Gastrocnemius medialis (tissue), 4 donors: Measurements from ENCODE around the gene NRG2. TPM values are rescaled to one million over a fixed set of nuclear protein-coding genes. Genes with fewer than 3 reads are reported as not detected.

Experiments used
- ATAC-seq, 2 donors: fragments of 150-250 bp; one replicate each; pipeline ENCODE4 v1.9.1; 2016
- DNase-seq, 2 donors: peaks; one replicate each; pipeline ENCODE4 v3.0.0-alpha.2; 2019
- H3K27ac ChIP-seq, 4 donors: fragments of 200-600 bp; sonication (generic); 1 replicate in 1 of 4; 2 replicates in 3 of 4; pipeline ENCODE4 v1.5.1; 2016 to 2018; ENCODE audit warnings: mild to moderate bottlenecking in 2 of 4, moderate library complexity in 1 of 4
- H3K27me3 ChIP-seq, 3 donors: fragments of 200-600 bp; sonication (generic) in 2 of 3; 1 replicate in 1 of 3; 2 replicates in 2 of 3; pipeline versions ENCODE4 v1.5.1 to v1.6.0; 2016 to 2019; ENCODE audit warnings: mild to moderate bottlenecking in 1 of 3, moderate library complexity in 1 of 3
- H3K36me3 ChIP-seq, 2 donors: fragments of 200-600 bp; sonication (generic) in 1 of 2; one replicate each; pipeline ENCODE4 v1.5.1; 2017 to 2018
- H3K4me1 ChIP-seq, 2 donors: fragments of 200-600 bp; sonication (generic) in 1 of 2; one replicate each; pipeline ENCODE4 v1.5.1; 2016 to 2017; ENCODE audit warnings: mild to moderate bottlenecking in 2 of 2
- H3K4me3 ChIP-seq, 4 donors: fragments of 200-600 bp; sonication (generic) in 3 of 4; 1 replicate in 1 of 4; 2 replicates in 3 of 4; pipeline ENCODE4 v1.5.1; 2016 to 2019; ENCODE audit warnings: mild to moderate bottlenecking in 2 of 4
- H3K9me3 ChIP-seq, 3 donors: fragments of 200-600 bp; sonication (generic) in 2 of 3; 1 replicate in 1 of 3; 2 replicates in 2 of 3; pipeline ENCODE4 v1.5.1; 2016 to 2019
- POLR2A ChIP-seq, 2 donors: fragments of 450-650 bp; IDR thresholded peaks; one replicate each; pipeline ENCODE4 v1.6.1; 2017; ENCODE audit warnings: antibody characterized with exemption in 2 of 2, mild to moderate bottlenecking in 2 of 2, moderate library complexity in 2 of 2
- in situ Hi-C, 4 donors: fragments of 200-750 bp; cut with MboI; loops; one replicate each; pipeline versions ENCODE4 v1.15.0 to v1.8.0; 2017; ENCODE audit warnings: low sequenced_read_pairs in 4 of 4
- intact Hi-C: fragments of 100-400 bp; cut with DNase I; formaldehyde crosslinking; loops from one replicate; pipeline ENCODE4 v1.15.1; 2023; ENCODE audit warnings: low total_unique reads
- total RNA-seq, 4 donors: library from RNA; depleted of rRNA; stranded (reverse); fragments of >200 nt; gene quantifications; one replicate each; pipeline versions ENCODE4 v1.1.0 to v1.2.3, GENCODE V29; 2016
- TF ChIP-seq, protein P1 (sequence below), 5 experiments: fragments of 450-650 bp in 3 of 5; fragments of 200-600 bp in 2 of 5; sonication (generic) in 2 of 5; IDR thresholded peaks in 4 of 5; conservative IDR thresholded peaks in 1 of 5; 1 replicate in 4 of 5; 2 replicates in 1 of 5; pipeline ENCODE4 v1.5.1; 2016 to 2019; ENCODE audit warnings: antibody characterized with exemption in 5 of 5, mild to moderate bottlenecking in 3 of 5, moderate library complexity in 3 of 5

NRG2 gene
- total RNA-seq, 4 donors from 2014 or later, result 10.3 to 28.8 (median 20.0) TPM

DNA sequence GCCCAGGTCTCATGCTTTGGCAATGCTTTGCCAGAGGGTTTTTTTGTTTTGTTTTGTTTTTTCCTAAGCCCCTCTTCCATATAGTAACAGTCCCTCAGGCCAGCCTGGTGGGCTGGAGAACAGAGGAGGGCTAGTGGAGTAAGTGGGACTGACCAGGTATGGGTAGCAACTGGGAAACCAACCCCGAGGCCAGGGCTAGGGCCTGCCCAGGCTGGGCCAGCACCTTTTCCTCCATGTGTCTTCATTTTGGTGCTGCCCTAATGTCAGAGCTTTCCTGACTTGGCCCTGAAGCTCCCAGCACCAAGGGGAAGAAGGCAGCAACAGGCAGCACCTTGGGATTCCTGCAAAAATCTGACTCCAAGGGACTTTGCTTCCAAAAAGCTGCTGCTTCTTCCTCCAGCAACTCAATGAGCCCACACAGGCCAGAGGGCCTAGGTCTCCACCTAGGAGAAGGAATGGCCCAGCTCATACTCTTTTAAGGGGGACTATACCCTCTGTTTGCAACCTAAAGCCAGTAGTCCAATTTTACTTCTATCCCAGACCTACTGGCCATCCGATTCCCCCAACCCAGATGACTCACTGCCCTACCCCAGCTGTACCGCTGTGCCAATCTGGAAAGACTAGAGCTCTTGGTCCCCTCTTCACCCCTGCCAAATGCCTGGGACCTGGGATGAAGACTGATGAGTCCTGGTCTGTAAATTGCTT, 142.4 kb downstream of the NRG2 start:
- Histone ChIP-seq H3K36me3 (no peaks in the 10 kb centered on the region), H3K9me3 (no peaks in the 10 kb centered on the region), H3K4me1 (peaks cover 17 to 31% of the 10 kb centered on the region in 2 donors), H3K4me3 (no peak overlapping the region), H3K27ac (no peak overlapping the region), H3K27me3 (no peaks in the 10 kb centered on the region)
- ATAC-seq, result no peak
- TF ChIP-seq POLR2A (IDR thresholded peaks at IDR 0.05), result no peak
- TF ChIP-seq, protein P1, sequence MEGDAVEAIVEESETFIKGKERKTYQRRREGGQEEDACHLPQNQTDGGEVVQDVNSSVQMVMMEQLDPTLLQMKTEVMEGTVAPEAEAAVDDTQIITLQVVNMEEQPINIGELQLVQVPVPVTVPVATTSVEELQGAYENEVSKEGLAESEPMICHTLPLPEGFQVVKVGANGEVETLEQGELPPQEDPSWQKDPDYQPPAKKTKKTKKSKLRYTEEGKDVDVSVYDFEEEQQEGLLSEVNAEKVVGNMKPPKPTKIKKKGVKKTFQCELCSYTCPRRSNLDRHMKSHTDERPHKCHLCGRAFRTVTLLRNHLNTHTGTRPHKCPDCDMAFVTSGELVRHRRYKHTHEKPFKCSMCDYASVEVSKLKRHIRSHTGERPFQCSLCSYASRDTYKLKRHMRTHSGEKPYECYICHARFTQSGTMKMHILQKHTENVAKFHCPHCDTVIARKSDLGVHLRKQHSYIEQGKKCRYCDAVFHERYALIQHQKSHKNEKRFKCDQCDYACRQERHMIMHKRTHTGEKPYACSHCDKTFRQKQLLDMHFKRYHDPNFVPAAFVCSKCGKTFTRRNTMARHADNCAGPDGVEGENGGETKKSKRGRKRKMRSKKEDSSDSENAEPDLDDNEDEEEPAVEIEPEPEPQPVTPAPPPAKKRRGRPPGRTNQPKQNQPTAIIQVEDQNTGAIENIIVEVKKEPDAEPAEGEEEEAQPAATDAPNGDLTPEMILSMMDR (IDR thresholded peaks at IDR 0.05 in 4 of 5, conservative IDR thresholded peaks at IDR 0.05 in 1 of 5), result no peak
- DNase-seq, result no peak
- intact Hi-C loops, result no loop called here
- in situ Hi-C loops, result no loop called here

DNA sequence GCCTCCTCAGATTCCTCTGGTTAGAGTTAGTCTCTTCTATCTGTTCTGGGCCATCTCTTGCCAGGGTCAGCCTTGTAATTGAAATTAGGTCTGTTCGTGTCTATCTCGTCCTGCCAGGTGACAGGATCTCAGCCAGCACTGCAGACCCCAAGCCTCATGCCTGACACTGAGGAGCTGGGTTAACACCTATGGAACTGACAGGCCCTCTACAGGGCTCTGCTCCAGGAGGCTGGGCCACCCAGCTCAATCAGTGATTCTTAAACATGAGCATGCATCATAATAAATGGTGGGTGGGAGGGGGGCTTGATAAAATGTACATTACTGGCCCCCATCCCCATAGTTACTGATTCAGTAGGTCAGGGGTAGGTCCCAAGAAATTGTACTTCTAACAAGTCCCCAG, 144.1 kb downstream of the NRG2 start:
- no peak for TF ChIP-seq POLR2A (IDR thresholded peaks at IDR 0.05)
- TF ChIP-seq, protein P1 (IDR thresholded peaks at IDR 0.05 in 4 of 5, conservative IDR thresholded peaks at IDR 0.05 in 1 of 5), result no peak
- no peaks in the 10 kb centered on the region for H3K27me3 ChIP-seq
- ATAC-seq, result no peak
- no peak for DNase-seq
- intact Hi-C loops, result no loop called here
- no peak overlapping the region for H3K27ac ChIP-seq
- in situ Hi-C loops, result no loop called here
- H3K9me3 ChIP-seq, result no peaks in the 10 kb centered on the region
- peaks cover 4 to 15% of the 10 kb centered on the region in 2 donors for H3K4me1 ChIP-seq
- no peak overlapping the region for H3K4me3 ChIP-seq
- H3K36me3 ChIP-seq, result no peaks in the 10 kb centered on the region

DNA sequence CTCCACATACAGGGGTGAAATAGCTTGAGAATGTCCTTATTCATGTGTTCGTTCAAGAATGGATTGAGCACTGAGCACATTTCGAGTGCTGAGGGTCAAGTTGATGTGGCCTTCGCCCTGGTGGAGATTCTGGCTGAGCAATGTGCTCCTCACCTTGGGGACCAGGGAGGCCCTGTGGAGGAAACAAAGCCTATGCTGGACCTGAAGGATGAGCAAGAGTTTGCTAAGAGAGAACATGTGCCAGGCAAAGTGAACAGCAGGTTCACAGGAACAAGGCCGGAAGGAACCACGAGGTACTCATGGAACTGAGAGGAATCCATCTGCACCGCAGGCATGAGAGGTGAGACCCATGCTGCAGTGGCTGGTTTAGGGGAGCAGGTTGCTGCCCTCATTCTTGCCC, 145.1 kb downstream of the NRG2 start:
- DNase-seq, result no peak

DNA sequence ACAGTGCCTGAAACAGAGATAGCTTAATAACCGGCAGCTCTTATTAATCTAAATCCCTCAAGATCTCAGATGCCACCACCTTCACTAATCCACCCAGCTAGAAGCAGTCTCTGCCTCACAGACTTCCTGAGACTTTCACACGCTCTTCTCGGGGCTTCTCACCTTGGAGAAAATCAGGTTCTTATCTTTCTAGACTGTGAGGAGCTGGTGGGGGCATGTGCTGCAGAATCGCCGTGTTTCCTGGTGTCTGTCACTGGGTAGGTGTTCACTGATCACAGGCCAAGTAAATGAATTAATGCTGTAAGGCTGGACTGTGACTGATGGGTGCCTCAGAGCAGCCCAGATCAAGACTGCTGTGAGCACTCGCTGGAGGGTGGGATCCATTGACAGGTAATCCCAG, 145.8 kb downstream of the NRG2 start:
- no peak overlapping the region for H3K27ac ChIP-seq
- peaks cover 4 to 6% of the 10 kb centered on the region in 2 donors for H3K4me1 ChIP-seq
- no peaks in the 10 kb centered on the region for H3K9me3 ChIP-seq
- H3K27me3 ChIP-seq, result no peaks in the 10 kb centered on the region
- intact Hi-C loops (no loop called here), in situ Hi-C loops (no loop called here)
- DNase-seq, result no peak
- no peaks in the 10 kb centered on the region for H3K36me3 ChIP-seq
- no peak for TF ChIP-seq POLR2A (IDR thresholded peaks at IDR 0.05)
- TF ChIP-seq, protein P1 (IDR thresholded peaks at IDR 0.05 in 4 of 5, conservative IDR thresholded peaks at IDR 0.05 in 1 of 5), result no peak
- no peak overlapping the region for H3K4me3 ChIP-seq
- ATAC-seq, result no peak

More for the DNA sequence above, 145.1 kb downstream of the NRG2 start:
- Histone ChIP-seq H3K4me1 (peaks cover 4 to 8% of the 10 kb centered on the region in 2 donors), H3K36me3 (no peaks in the 10 kb centered on the region), H3K27ac (no peak overlapping the region), H3K4me3 (no peak overlapping the region), H3K9me3 (no peaks in the 10 kb centered on the region), H3K27me3 (no peaks in the 10 kb centered on the region)
- in situ Hi-C loops (no loop called here), intact Hi-C loops (no loop called here)
- TF ChIP-seq, protein P1 (IDR thresholded peaks at IDR 0.05 in 4 of 5, conservative IDR thresholded peaks at IDR 0.05 in 1 of 5), result no peak
- TF ChIP-seq POLR2A (IDR thresholded peaks at IDR 0.05), result no peak
- no peak for ATAC-seq

DNA sequence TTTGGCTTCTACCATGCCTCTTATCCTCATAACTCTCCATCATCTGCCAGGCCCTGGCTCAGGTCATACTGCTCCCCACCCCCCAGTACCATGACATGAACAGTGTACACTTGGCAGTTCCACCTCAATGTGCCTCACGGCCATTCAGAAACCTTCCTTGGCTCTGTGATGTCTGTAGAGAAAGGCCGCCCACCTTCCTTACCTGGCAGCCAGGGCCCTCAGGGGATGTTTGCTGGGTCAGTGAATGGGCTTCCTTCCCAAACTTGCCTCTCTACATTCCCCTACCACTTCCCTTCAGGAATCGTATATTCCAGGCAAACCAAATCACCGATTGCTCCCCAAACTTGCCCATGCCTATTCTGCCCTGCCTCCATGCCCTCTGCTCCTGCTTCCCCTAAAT, 146.4 kb downstream of the NRG2 start:
- no peak overlapping the region for H3K4me3 ChIP-seq
- no peak overlapping the region for H3K27ac ChIP-seq
- H3K4me1 ChIP-seq, result peaks cover 4 to 6% of the 10 kb centered on the region in 2 donors
- TF ChIP-seq POLR2A (IDR thresholded peaks at IDR 0.05), result no peak
- TF ChIP-seq, protein P1 (IDR thresholded peaks at IDR 0.05 in 4 of 5, conservative IDR thresholded peaks at IDR 0.05 in 1 of 5), result no peak
- H3K36me3 ChIP-seq, result no peaks in the 10 kb centered on the region
- intact Hi-C loops, result no loop called here
- in situ Hi-C loops, result no loop called here
- no peak for DNase-seq
- no peaks in the 10 kb centered on the region for H3K27me3 ChIP-seq
- H3K9me3 ChIP-seq, result no peaks in the 10 kb centered on the region
- ATAC-seq, result no peak
